Psoas muscle (tissue), 8 donors: ENCODE results near the gene RB1. TPM values are rescaled to one million over a fixed set of nuclear protein-coding genes. Genes with fewer than 3 reads are reported as not detected.

ENCODE experiments used
- ATAC-seq, 4 donors: fragments of 200-7000 bp; cut with Tn5 transposase; one replicate each; pipeline ENCODE4 v1.9.1; 2020; ENCODE audit warnings: moderate library complexity in 3 of 4, mild to moderate bottlenecking in 2 of 4
- DNase-seq, 2 donors: peaks; one replicate each; pipeline ENCODE4 v3.0.0-alpha.2; 2020
- H3K27ac ChIP-seq: fragments of 200-600 bp; one replicate; pipeline ENCODE4 v1.8.0; 2022
- H3K27me3 ChIP-seq, 3 donors: fragments of 200-600 bp in 1 of 3; one replicate each; pipeline versions ENCODE4 v1.6.1 to v1.8.0; 2013 to 2022; ENCODE audit warnings: low read length in 2 of 3, mild to moderate bottlenecking in 2 of 3, moderate library complexity in 1 of 3; ENCODE audit not compliant: insufficient read depth in 3 of 3
- H3K36me3 ChIP-seq, 2 donors: fragments of 200-600 bp in 1 of 2; one replicate each; pipeline versions ENCODE4 v1.6.1 to v1.8.0; 2013 to 2022; ENCODE audit warnings: low read depth in 1 of 2, mild to moderate bottlenecking in 1 of 2, moderate library complexity in 1 of 2; ENCODE audit not compliant: insufficient read depth in 1 of 2
- H3K4me1 ChIP-seq: fragments of 200-600 bp; one replicate; pipeline ENCODE4 v1.8.0; 2022
- H3K4me3 ChIP-seq: fragments of 200-600 bp; one replicate; pipeline ENCODE4 v1.8.0; 2022; ENCODE audit warnings: mild to moderate bottlenecking
- H3K9me3 ChIP-seq: fragments of 200-600 bp; one replicate; pipeline ENCODE4 v1.8.0; 2022
- WGBS, 3 donors: extraction: QIAGEN DNeasy Blood & Tissue Kit; methylation state at CpG; one replicate each; pipeline versions ENCODE4 v1.1.6 to v1.1.7; 2013; 5-methylcytosine and 5-hydroxymethylcytosine counted together
- intact Hi-C, 2 donors: fragments of 100-400 bp; cut with DNase I; formaldehyde crosslinking; loops; one replicate each; pipeline versions ENCODE4 v1.11.0 to v1.14.2; 2022
- polyA plus RNA-seq, 3 donors: library from polyadenylated mRNA; stranded (reverse); fragments of 200-250 nt; gene quantifications; one replicate each; pipeline ENCODE4 v1.2.3, GENCODE V29; 2013
- total RNA-seq, 4 donors: library from RNA; stranded (reverse); fragmentation: NEBNext Ultra II Directional in 2 of 4; extraction: Animal tissue kit (Norgen Biotek cat#: 25700) in 2 of 4; gene quantifications; one replicate each; pipeline versions ENCODE4 v1.2.1 to v1.2.4, GENCODE V29; 2021 to 2023
- TF ChIP-seq, protein P1 (sequence below): fragments of 200-600 bp; IDR thresholded peaks from one replicate; pipeline ENCODE4 v1.8.0; 2022; ENCODE audit warnings: antibody characterized with exemption
- donor health status: healthy with polysubstance abuse.
- donor health status: DM: no; HTN: no; CAD: no; lungs with moderate emphysema.
- donor health status: Bipolar disorder and iron deficiency.
- donor health status: healthy.
- donor health status: DM: yes; HTN: yes; CAD: no.
- donor health status: DM: no; HTN: no; CAD: no.
- donor health status: DM: no; HTN: no; CAD: no.
- donor health status: DM: yes; HTN: yes; CAD: no.

The RB1 gene
- total and polyA plus RNA-seq, 7 donors: 16.6 to 35.6 (median 28.0) TPM

DNA sequence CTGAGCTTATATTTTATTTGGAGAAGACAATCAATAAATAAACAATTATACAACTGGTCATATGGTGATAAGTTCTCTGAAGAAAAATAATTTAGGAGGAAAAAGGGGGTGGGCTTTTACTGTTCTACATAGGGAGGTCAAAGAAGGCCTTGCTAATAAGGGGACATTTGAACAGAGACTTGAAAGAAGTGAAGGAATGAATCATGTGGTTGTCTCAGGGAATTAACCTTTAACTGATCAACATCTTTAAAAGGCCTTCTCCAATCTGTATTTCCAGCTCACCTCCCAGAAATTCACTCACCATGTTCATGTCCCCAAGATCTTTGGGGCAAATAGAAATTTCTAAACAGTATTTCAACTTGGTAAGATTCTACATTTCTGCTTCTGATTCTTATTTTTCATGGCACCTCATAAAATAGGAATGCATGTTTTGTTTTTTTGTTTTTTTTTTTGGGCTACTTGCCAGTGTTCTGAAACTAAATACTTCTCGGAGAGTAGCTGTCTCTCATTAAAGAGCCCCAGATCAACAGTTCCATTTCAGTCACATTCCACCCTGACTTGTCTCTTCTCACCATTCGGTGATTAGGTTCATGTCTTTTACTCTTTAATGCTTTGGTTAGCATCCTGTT is 128.6 kb downstream of the RB1 start:
- DNase-seq (no peak), ATAC-seq (peak in 1 of 4 donors; percentile 43)
- Histone ChIP-seq H3K27me3 (no peaks in the 10 kb centered on the region), H3K4me1 (peaks cover 46% of the 10 kb centered on the region), H3K9me3 (no peaks in the 10 kb centered on the region), H3K4me3 (no peak overlapping the region), H3K27ac (peak overlapping the region; percentile 48), H3K36me3 (no peaks in the 10 kb centered on the region)
- intact Hi-C loops: no loop called here
- WGBS, 3 donors: 5 to 18% (median 8%) methylated on average over 2 of the region's 2 CpGs
- TF ChIP-seq, protein P1, sequence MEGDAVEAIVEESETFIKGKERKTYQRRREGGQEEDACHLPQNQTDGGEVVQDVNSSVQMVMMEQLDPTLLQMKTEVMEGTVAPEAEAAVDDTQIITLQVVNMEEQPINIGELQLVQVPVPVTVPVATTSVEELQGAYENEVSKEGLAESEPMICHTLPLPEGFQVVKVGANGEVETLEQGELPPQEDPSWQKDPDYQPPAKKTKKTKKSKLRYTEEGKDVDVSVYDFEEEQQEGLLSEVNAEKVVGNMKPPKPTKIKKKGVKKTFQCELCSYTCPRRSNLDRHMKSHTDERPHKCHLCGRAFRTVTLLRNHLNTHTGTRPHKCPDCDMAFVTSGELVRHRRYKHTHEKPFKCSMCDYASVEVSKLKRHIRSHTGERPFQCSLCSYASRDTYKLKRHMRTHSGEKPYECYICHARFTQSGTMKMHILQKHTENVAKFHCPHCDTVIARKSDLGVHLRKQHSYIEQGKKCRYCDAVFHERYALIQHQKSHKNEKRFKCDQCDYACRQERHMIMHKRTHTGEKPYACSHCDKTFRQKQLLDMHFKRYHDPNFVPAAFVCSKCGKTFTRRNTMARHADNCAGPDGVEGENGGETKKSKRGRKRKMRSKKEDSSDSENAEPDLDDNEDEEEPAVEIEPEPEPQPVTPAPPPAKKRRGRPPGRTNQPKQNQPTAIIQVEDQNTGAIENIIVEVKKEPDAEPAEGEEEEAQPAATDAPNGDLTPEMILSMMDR: no peak

DNA sequence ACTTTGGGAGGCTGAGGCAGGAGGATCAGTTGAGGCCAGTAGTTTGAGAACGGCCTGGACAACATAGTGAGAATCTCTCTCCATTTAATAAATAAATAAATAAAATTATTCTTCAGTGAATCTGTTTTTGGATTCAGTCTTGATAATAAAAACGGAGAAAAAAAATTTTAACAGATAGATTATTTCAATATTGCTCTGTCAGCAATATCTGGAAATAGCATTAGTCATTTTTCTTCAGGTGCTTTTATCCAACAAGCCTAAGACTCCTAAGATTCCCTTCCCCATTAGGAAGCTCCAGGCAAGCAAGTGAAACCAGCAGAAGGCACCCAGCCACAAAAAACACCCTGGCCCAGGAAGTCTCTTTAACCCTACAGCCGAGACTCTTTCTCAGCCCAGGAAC is 130.6 kb downstream of the RB1 start:
- intact Hi-C loops: no loop called here
- no peaks in the 10 kb centered on the region for H3K27me3 ChIP-seq
- no peak overlapping the region for H3K4me3 ChIP-seq
- 96 to 98% (median 97%) methylated on average over 3 of the region's 3 CpGs for WGBS, 3 donors
- DNase-seq (no peak), ATAC-seq (no peak)
- H3K27ac ChIP-seq: no peak overlapping the region
- H3K9me3 ChIP-seq: no peaks in the 10 kb centered on the region
- H3K36me3 ChIP-seq: no peaks in the 10 kb centered on the region
- H3K4me1 ChIP-seq: peaks cover 51% of the 10 kb centered on the region
- TF ChIP-seq, protein P1: no peak

DNA sequence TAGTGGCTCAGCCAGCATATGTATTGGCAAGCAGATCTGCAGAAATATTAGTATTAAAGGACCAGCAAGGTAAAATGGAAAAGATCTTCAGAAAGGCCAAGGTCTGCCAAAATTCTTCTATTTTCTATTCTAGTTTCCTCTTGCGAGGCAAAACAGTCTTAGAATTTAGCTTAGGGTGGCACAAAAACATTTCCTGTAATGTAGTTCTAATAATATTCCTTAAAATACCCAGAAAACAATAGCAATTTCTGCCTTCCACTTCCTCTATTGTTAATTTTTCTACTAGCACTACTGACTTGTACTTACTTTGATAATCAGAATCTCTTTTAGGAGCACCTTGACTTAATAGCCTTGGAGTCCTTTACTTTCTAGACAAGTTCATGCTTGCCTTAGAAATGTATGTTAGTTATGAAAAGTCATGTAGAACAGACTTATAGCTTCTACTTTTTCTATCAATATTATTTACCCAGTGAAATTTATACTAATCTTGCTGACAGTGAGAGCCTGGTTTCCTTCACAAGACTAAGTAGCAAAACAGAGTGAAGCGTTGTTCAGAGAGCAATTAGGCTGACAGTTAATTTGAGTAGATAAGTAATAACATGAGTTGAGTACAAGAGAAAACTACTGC is 133.2 kb downstream of the RB1 start:
- peak overlapping the region; percentile 14 for H3K27ac ChIP-seq
- no peaks in the 10 kb centered on the region for H3K9me3 ChIP-seq
- TF ChIP-seq, protein P1: no peak
- WGBS, 3 donors: 71 to 72% (median 71%) methylated on average over 2 of the region's 2 CpGs
- no peaks in the 10 kb centered on the region for H3K27me3 ChIP-seq
- DNase-seq (no peak), ATAC-seq (no peak)
- no peak overlapping the region for H3K4me3 ChIP-seq
- H3K4me1 ChIP-seq: peaks cover 28% of the 10 kb centered on the region
- intact Hi-C loops: no loop called here
- no peaks in the 10 kb centered on the region for H3K36me3 ChIP-seq

DNA sequence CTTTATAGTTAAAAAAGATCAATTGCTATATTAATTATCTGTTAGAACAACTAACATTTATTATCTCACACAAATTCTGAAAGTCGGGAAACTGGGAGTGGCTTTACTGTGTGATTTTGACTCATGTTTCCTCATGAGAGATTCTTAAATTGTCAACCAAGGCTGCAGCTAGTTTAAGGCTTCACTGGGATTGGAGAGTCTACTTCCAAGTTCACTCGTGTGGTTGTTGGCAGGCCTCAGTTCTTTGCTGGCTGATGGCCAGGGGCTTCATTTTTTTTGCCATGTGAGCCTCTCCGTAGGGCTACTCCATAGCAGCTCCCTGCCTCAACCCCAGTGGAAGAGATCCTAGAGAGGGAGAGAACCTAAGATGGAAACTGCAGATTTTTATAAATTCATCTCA is 133.8 kb downstream of the RB1 start:
- H3K4me3 ChIP-seq: no peak overlapping the region
- DNase-seq: peak; percentile 56 to 65

More for the DNA sequence above, 133.8 kb downstream of the RB1 start:
- TF ChIP-seq, protein P1: no peak
- peak overlapping the region; percentile 14 for H3K27ac ChIP-seq
- peaks cover 22% of the 10 kb centered on the region for H3K4me1 ChIP-seq
- intact Hi-C loops: no loop called here
- no peaks in the 10 kb centered on the region for H3K27me3 ChIP-seq
- ATAC-seq: peak in 3 of 4 donors; percentile 42 to 66 (median 50)
- H3K36me3 ChIP-seq: no peaks in the 10 kb centered on the region
- no peaks in the 10 kb centered on the region for H3K9me3 ChIP-seq
- WGBS, 3 donors: 12 to 14% (median 13%) methylated on average over 3 of the region's 3 CpGs
